WTC11 (cell line): Measurements from ENCODE around the gene MSH3. TPM values are rescaled to one million over a fixed set of nuclear protein-coding genes. Genes with fewer than 3 reads are reported as not detected.

Experiments
- ATAC-seq: fragments of 200-7000 bp; cut with Tn5 transposase; 2 replicates; pipeline ENCODE4 v1.10.0; 2021; ENCODE audit warnings: mild to moderate bottlenecking, moderate library complexity
- CTCF ChIA-PET: fragments of 300-600 bp; sonication (Branson Sonifier 250); formaldehyde crosslinking; loops from one replicate; lab custom pipeline; 2021; ENCODE audit warnings: antibody characterized with exemption; lab: Charles Lee
- POLR2A ChIA-PET: fragments of 350-600 bp; sonication (Branson Sonifier 250); formaldehyde crosslinking; loops from one replicate; lab custom pipeline; 2021; ENCODE audit warnings: antibody characterized with exemption; lab: Charles Lee
- DNase-seq: peaks from one replicate; pipeline ENCODE4 v3.0.0; 2021; ENCODE audit warnings: low spot score
- H3K27ac Mint-ChIP-seq: 2 replicates; pipeline ENCODE4 v1.8.0; 2021; ENCODE audit warnings: mixed read lengths
- H3K27me3 Mint-ChIP-seq: 2 replicates; pipeline ENCODE4 v1.8.0; 2021; ENCODE audit warnings: low read depth, mild to moderate bottlenecking, moderate library complexity, mixed read lengths
- H3K36me3 Mint-ChIP-seq: 2 replicates; pipeline ENCODE4 v1.8.0; 2021; ENCODE audit warnings: mixed read lengths
- H3K4me1 Mint-ChIP-seq: 2 replicates; pipeline ENCODE4 v1.8.0; 2022; ENCODE audit warnings: mixed read lengths
- H3K4me3 Mint-ChIP-seq: 2 replicates; pipeline ENCODE4 v1.8.0; 2021; ENCODE audit warnings: mild to moderate bottlenecking, moderate library complexity, mixed read lengths
- H3K9me3 Mint-ChIP-seq: 2 replicates; pipeline ENCODE4 v1.8.0; 2021; ENCODE audit warnings: mixed read lengths
- ARID4B ChIP-seq: sonication (generic); formaldehyde crosslinking; IDR thresholded peaks from 2 replicates; pipeline ENCODE4 v1.8.0; 2023; ENCODE audit warnings: missing genetic modification reagents, mild to moderate bottlenecking, borderline replicate concordance
- CDX4 ChIP-seq: fragments of 250-450 bp; sonication (Bioruptor Pico); IDR thresholded peaks from 2 replicates; pipeline ENCODE4 v1.9.0; 2021; ENCODE audit warnings: moderate library complexity, mild to moderate bottlenecking, inconsistent platforms, borderline replicate concordance
- E2F4 ChIP-seq: sonication (generic); formaldehyde crosslinking; IDR thresholded peaks from 2 replicates; pipeline ENCODE4 v1.8.1; 2022; ENCODE audit warnings: low read depth, mild to moderate bottlenecking, moderate library complexity, missing genetic modification reagents, borderline replicate concordance
- ESRRA ChIP-seq: sonication (generic); formaldehyde crosslinking; IDR thresholded peaks from 2 replicates; pipeline ENCODE4 v1.8.1; 2022; ENCODE audit warnings: mild to moderate bottlenecking, missing genetic modification reagents, borderline replicate concordance
- HMGXB4 ChIP-seq: sonication (generic); formaldehyde crosslinking; IDR thresholded peaks from 2 replicates; pipeline ENCODE4 v1.8.1; 2023; ENCODE audit warnings: mild to moderate bottlenecking, moderate library complexity, missing genetic modification reagents
- IRF2 ChIP-seq: sonication (generic); formaldehyde crosslinking; IDR thresholded peaks from 2 replicates; pipeline ENCODE4 v1.8.0; 2022; ENCODE audit warnings: low read depth, missing genetic modification reagents, borderline replicate concordance
- JUN ChIP-seq: sonication (generic); formaldehyde crosslinking; IDR thresholded peaks from 2 replicates; pipeline ENCODE4 v1.8.0; 2023; ENCODE audit warnings: mild to moderate bottlenecking, missing genetic modification reagents
- NFATC4 ChIP-seq: fragments of 250-450 bp; sonication (Bioruptor Pico); IDR thresholded peaks from 2 replicates; pipeline ENCODE4 v1.9.0; 2021; ENCODE audit warnings: mild to moderate bottlenecking
- NFE2L1 ChIP-seq: sonication (generic); formaldehyde crosslinking; IDR thresholded peaks from 2 replicates; pipeline ENCODE4 v1.8.1; 2023; ENCODE audit warnings: missing genetic modification reagents
- NR2C2 ChIP-seq: sonication (generic); formaldehyde crosslinking; IDR thresholded peaks from 2 replicates; pipeline ENCODE4 v1.8.0; 2022; ENCODE audit warnings: mild to moderate bottlenecking, missing genetic modification reagents
- PRDM15 ChIP-seq: sonication (generic); formaldehyde crosslinking; IDR thresholded peaks from 2 replicates; pipeline ENCODE4 v1.8.0; 2022; ENCODE audit warnings: missing genetic modification reagents
- SMAD3 ChIP-seq: sonication (generic); formaldehyde crosslinking; IDR thresholded peaks from 2 replicates; pipeline ENCODE4 v1.8.0; 2022; ENCODE audit warnings: missing genetic modification reagents, mild to moderate bottlenecking, borderline replicate concordance
- SOX15 ChIP-seq: fragments of 250-450 bp; sonication (Bioruptor Pico); IDR thresholded peaks from 2 replicates; pipeline ENCODE4 v1.9.0; 2021; ENCODE audit warnings: mild to moderate bottlenecking
- USF1 ChIP-seq: sonication (generic); formaldehyde crosslinking; IDR thresholded peaks from 2 replicates; pipeline ENCODE4 v1.8.0; 2022; ENCODE audit warnings: mild to moderate bottlenecking, missing genetic modification reagents
- ZNF281 ChIP-seq: sonication (generic); formaldehyde crosslinking; IDR thresholded peaks from 2 replicates; pipeline ENCODE4 v1.8.0; 2023; ENCODE audit warnings: mild to moderate bottlenecking, missing genetic modification reagents
- ZNF416 ChIP-seq: fragments of 250-450 bp; sonication (Bioruptor Pico); IDR thresholded peaks from 2 replicates; pipeline ENCODE4 v1.9.0; 2021; ENCODE audit warnings: mild to moderate bottlenecking, inconsistent platforms
- total RNA-seq: library from RNA; stranded (reverse); gene quantifications from 3 replicates; pipeline ENCODE4 v1.2.3, GENCODE V29; 2021

Gene MSH3
- total RNA-seq, 1 experiment from 2014 or later: 14.6 TPM

- no peak for TF ChIP-seq ARID4B (CRISPR knock-in tag)
- TF ChIP-seq ESRRA (CRISPR knock-in tag): no peak
- TF ChIP-seq SOX15 (CRISPR knock-in tag): no peak
- TF ChIP-seq ZNF281 (CRISPR knock-in tag): no peak
- no peak for TF ChIP-seq E2F4 (CRISPR knock-in tag)
Measured at GRCh38 chr5:80607832-80608231, 46.6 kb upstream of the MSH3 start (continued).

- Mint-ChIP-seq H3K9me3 (peaks cover 15% of the 10 kb centered on the region), H3K27ac (no peak overlapping the region), H3K4me3 (no peak overlapping the region), H3K4me1 (no peaks in the 10 kb centered on the region), H3K36me3 (no peaks in the 10 kb centered on the region), H3K27me3 (no peaks in the 10 kb centered on the region)
- CTCF ChIA-PET: no interaction called here
- no peak for DNase-seq
- POLR2A ChIA-PET: no interaction called here
- no peak for ATAC-seq
- TF ChIP-seq USF1 (CRISPR knock-in tag): no peak
- no peak for TF ChIP-seq HMGXB4 (CRISPR knock-in tag)
- no peak for TF ChIP-seq JUN
- no peak for TF ChIP-seq NFE2L1
- TF ChIP-seq SMAD3 (CRISPR knock-in tag): no peak
- TF ChIP-seq IRF2 (CRISPR knock-in tag): no peak
- no peak for TF ChIP-seq PRDM15
- TF ChIP-seq ARID4B (CRISPR knock-in tag): no peak
- no peak for TF ChIP-seq ZNF416 (CRISPR knock-in tag)
- no peak for TF ChIP-seq CDX4 (CRISPR knock-in tag)
- no peak for TF ChIP-seq NR2C2
- no peak for TF ChIP-seq NFATC4
Measured at GRCh38 chr5:80608731-80609130, 45.7 kb upstream of the MSH3 start.
